Pericardium fibroblast (primary cell): ENCODE results near the gene IL4R. TPM values are rescaled to one million over a fixed set of nuclear protein-coding genes. Genes with fewer than 3 reads are reported as not detected.

Source experiments
- total RNA-seq: library from RNA; depleted of rRNA; stranded (reverse); fragments of >200 nt; gene quantifications from 2 replicates; pipeline ENCODE4 v1.2.3, GENCODE V29; 2015

Gene IL4R
- total RNA-seq, result 8.9 and 58.6 TPM in 2 replicates

DNA sequence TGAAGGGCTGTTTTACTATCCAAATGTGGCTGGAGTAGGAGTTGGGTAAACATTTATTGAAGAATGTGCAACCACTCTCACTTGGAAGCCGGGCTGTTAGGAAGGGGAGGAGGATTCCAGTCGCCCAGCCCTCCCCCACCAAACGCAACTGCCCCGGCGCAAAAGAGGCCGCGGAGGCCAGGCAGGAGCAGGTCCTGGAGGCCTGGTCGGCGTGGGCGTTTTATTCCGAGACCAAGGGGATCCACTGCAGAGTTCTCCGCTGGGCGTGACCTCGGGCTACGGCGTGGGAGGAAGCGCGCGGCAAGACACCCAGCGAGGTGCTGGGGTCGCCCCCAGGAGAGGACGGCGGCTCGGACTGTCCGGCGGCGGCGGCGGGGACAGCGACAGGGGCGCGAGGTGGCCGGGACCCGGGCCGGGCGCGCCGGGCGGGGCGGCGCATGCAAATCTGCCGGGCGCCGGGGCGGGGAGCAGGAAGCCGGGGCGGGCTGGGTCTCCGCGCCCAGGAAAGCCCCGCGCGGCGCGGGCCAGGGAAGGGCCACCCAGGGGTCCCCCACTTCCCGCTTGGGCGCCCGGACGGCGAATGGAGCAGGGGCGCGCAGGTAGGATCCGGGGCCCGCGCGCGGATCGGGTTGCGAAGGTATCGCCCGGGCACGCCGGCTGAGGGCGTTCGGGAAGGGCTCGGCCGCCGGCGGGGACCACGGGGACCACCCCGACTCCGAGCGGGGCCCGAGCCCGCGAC is at the start of gene IL4R:
IL4R (plus strand) TSS at position 553 of the 739 bp plus-strand sequence. CDS start 26,230 bp downstream, outside the sequence.

DNA sequence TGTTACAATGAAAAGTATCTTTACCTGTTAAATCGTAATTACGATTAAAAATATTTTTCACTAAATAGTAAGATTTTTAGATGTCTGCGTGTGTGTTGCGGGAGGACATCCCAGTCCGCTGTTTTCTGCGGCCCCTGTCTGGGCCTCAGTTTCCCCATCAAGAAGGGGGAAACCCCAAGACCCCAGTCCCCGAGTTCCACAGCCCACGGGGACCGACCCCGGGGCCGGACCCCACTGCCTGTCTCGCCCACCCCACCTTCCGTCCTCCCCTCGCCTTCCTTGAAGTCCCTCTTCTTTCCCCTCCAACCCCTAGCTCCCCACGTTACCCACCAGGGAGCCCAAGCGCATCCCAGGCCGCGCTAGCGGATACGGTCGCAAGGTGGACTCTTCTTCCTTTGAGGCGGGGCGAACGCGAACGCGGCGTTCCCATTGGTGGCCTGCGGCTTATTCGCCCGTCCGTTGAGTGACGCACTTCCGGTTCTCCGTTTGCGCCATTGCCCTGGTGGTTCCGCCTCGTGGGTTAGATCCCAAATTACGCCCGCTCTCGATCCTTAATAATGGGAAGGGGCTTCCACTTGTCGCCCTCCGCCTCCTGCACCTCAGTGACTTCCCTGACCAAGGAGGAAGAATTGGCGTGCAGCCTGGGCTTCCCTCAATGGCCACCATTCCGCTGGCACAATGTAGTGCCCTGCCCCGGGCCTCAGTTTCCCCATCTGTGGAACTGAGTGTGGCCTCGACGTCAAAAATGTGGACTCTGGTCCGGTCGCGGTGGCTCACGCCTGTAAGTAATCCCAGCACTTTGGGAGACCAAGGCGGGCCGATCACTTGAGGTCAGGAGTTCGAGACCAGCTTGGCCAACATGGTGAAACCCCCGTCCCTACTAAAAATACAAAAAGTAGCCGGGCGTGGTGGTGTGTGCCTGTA is 45.1 kb upstream of the IL4R start, which contains the start of gene NSMCE1:
NSMCE1 (minus strand) TSS at position 397 of the 924 bp plus-strand sequence. CDS start 11,202 bp downstream, outside the sequence.

DNA sequence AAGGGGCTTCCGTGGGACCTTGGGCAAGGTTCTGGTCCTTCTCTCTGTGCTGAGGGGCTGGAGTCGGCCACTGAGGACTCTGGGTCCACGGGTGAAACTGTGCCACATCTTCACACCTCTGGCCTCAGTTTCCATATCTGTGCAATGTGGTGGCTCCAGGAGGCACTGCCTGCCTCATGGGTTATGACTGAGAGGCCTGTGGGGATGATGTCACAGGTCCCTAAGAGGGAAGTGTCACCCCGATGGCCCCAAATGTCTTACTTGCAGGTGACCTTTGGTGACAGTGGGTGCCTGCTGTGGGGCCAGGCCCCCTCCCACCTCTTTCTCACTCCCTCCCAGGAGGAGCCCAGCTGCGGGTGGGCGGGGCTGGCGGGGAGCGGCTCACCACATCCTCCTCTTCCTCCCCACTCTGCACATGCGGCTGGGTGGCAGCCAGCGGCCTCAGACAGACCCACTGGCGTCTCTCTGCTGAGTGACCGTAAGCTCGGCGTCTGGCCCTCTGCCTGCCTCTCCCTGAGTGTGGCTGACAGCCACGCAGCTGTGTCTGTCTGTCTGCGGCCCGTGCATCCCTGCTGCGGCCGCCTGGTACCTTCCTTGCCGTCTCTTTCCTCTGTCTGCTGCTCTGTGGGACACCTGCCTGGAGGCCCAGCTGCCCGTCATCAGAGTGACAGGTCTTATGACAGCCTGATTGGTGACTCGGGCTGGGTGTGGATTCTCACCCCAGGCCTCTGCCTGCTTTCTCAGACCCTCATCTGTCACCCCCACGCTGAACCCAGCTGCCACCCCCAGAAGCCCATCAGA is 88.2 kb downstream of the IL4R start, which contains the start of gene IL21R:
IL21R (plus strand) TSS at position 407 of the 801 bp plus-strand sequence. CDS start 27,898 bp downstream, outside the sequence.

Other genes with a start within 250 kb of the IL4R start
- not detected in 2 replicates for gene C16orf82, start 247.0 kb upstream of the IL4R start, total RNA-seq
- gene KDM8, start 110.4 kb upstream of the IL4R start, total RNA-seq, result 2.4 and 2.6 TPM in 2 replicates
- 46.0 and 52.3 TPM in 2 replicates for gene NSMCE1, start 45.2 kb upstream of the IL4R start, total RNA-seq
- gene IL21R, start 88.2 kb downstream of the IL4R start, total RNA-seq, result 2.3 and 3.9 TPM in 2 replicates
- 48.8 and 54.9 TPM in 2 replicates for gene GTF3C1, start 235.9 kb downstream of the IL4R start, total RNA-seq
- 8.6 and 21.3 TPM in 2 replicates for gene KATNIP, start 236.2 kb downstream of the IL4R start, total RNA-seq